GM12878 (cell line): ENCODE measurements around the gene PFKL. TPM values are rescaled to one million over a fixed set of nuclear protein-coding genes. Genes with fewer than 3 reads are reported as not detected.

Experiments
- ATF7 ChIP-seq: fragments of 450-650 bp; IDR thresholded peaks from 2 replicates; pipeline ENCODE4 v1.6.1; 2016; ENCODE audit warnings: low read depth, mild to moderate bottlenecking
- BMI1 ChIP-seq: fragments of 450-650 bp; IDR thresholded peaks from 2 replicates; pipeline ENCODE4 v1.6.1; 2016; ENCODE audit warnings: mild to moderate bottlenecking, moderate library complexity, borderline replicate concordance
- CBFB ChIP-seq: IDR thresholded peaks from 2 replicates; pipeline ENCODE4 v1.6.1; 2016; ENCODE audit warnings: antibody characterized with exemption, low read depth
- FOXK2 ChIP-seq: fragments of 450-650 bp; IDR thresholded peaks from 2 replicates; pipeline ENCODE4 v1.6.1; 2017; ENCODE audit warnings: mild to moderate bottlenecking, moderate library complexity
- JUNB ChIP-seq: IDR thresholded peaks from 2 replicates; pipeline ENCODE4 v1.6.1; 2016; ENCODE audit warnings: antibody characterized with exemption, mild to moderate bottlenecking
- MTA3 ChIP-seq: IDR thresholded peaks from 2 replicates; pipeline ENCODE4 v1.6.1; 2012; ENCODE audit warnings: low read length, inconsistent platforms, borderline replicate concordance
- MXI1 ChIP-seq: fragments of 150-350 bp; IDR thresholded peaks from 2 replicates; pipeline ENCODE4 v1.6.1; 2011; ENCODE audit warnings: low read depth, mild to moderate bottlenecking, inconsistent platforms, low read length, improper control_type of control experiment
- NFYB ChIP-seq: IDR thresholded peaks from 2 replicates; pipeline ENCODE4 v1.6.1; 2011; ENCODE audit warnings: low read depth, mild to moderate bottlenecking, low read length, improper control_type of control experiment, moderate library complexity; ENCODE audit not compliant: insufficient read depth
- NR2C1 ChIP-seq: fragments of 450-650 bp; IDR thresholded peaks from 2 replicates; pipeline ENCODE4 v1.6.1; 2017; ENCODE audit warnings: antibody characterized with exemption, mild to moderate bottlenecking, moderate library complexity
- NR2C2 ChIP-seq: IDR thresholded peaks from 2 replicates; pipeline ENCODE4 v1.6.1; 2011; ENCODE audit warnings: borderline replicate concordance, low read depth; ENCODE audit not compliant: control insufficient read depth, insufficient read length
- RFX5 ChIP-seq: IDR thresholded peaks from 2 replicates; pipeline ENCODE4 v1.6.1; 2011; ENCODE audit warnings: low read depth, low read length, improper control_type of control experiment
- SIN3A ChIP-seq: IDR thresholded peaks from 2 replicates; pipeline ENCODE4 v1.6.1; 2012; ENCODE audit warnings: low read depth, low read length, improper control_type of control experiment
- SREBF2 ChIP-seq: IDR thresholded peaks from 2 replicates; pipeline ENCODE4 v1.6.1; 2012; ENCODE audit warnings: mild to moderate bottlenecking, low read length
- SRF ChIP-seq, 2 experiments: IDR thresholded peaks; 2 replicates each; pipeline ENCODE4 v1.6.1; 2011; ENCODE audit warnings: low read depth in 2 of 2, low read length in 2 of 2, mild to moderate bottlenecking in 1 of 2, moderate library complexity in 1 of 2
- SUPT20H ChIP-seq: IDR thresholded peaks from 2 replicates; pipeline ENCODE4 v1.6.1; 2011; ENCODE audit warnings: low read depth, mild to moderate bottlenecking, low read length, moderate library complexity, borderline replicate concordance; ENCODE audit not compliant: control insufficient read depth
- SUZ12 ChIP-seq: fragments of 200-600 bp; sonication (generic); IDR thresholded peaks from one replicate; pipeline ENCODE4 v1.6.1; 2018; ENCODE audit warnings: antibody characterized with exemption, mild to moderate bottlenecking; ENCODE audit not compliant: unreplicated experiment
- TBL1XR1 ChIP-seq: IDR thresholded peaks from 2 replicates; pipeline ENCODE4 v1.6.1; 2012; ENCODE audit warnings: low read depth, low read length, improper control_type of control experiment
- ZBED1 ChIP-seq: IDR thresholded peaks from 2 replicates; pipeline ENCODE4 v1.6.1; 2016; ENCODE audit warnings: borderline replicate concordance
- ZNF217 ChIP-seq: fragments of 450-650 bp; IDR thresholded peaks from 2 replicates; pipeline ENCODE4 v1.6.1; 2017; ENCODE audit warnings: antibody characterized with exemption, mild to moderate bottlenecking
- ZNF592 ChIP-seq: fragments of 450-650 bp; IDR thresholded peaks from 2 replicates; pipeline ENCODE4 v1.6.1; 2017; ENCODE audit warnings: mild to moderate bottlenecking, moderate library complexity
- polyA plus RNA-seq, 11 experiments: library from polyadenylated mRNA; depleted of rRNA in 4 of 11; unstranded in 6 of 11; stranded (reverse) in 5 of 11; fragments of >200 nt; fragmentation: Nextera tagmentation in 4 of 11; fragmentation: Illumina TruSeq in 1 of 11; extraction: Ambion mirVana in 4 of 11; extraction: Trizol in 1 of 11; gene quantifications; 1 replicate in 1 of 11; 2 replicates in 10 of 11; pipeline versions ENCODE4 v1.2.1 to v1.2.3, GENCODE V29; 2011 to 2016; ENCODE audit warnings: inconsistent platforms in 2 of 11, missing spikeins in 2 of 11, low read depth in 1 of 11
- total RNA-seq, 4 experiments: library from RNA; depleted of rRNA in 3 of 4; stranded (reverse); fragments of >200 nt in 3 of 4; fragmentation: Illumina TruSeq in 1 of 4; extraction: Trizol in 1 of 4; gene quantifications; 2 replicates each; pipeline versions ENCODE4 v1.2.1 to v1.2.3, GENCODE V29; 2013 to 2021
- TF ChIP-seq, protein P1 (sequence below): fragments of 450-650 bp; IDR thresholded peaks from 2 replicates; pipeline ENCODE4 v1.6.1; 2017; ENCODE audit warnings: mild to moderate bottlenecking, moderate library complexity
- TF ChIP-seq, protein P2 (sequence below): IDR thresholded peaks from 2 replicates; pipeline ENCODE4 v1.6.1; 2012; ENCODE audit warnings: low read depth, low read length, improper control_type of control experiment

PFKL gene
- total and polyA plus RNA-seq, 10 of the 15 experiments (the other 5 are each of a cell fraction or from before 2014, with no cell fraction given): 1.2 to 192 (median 112) TPM

DNA sequence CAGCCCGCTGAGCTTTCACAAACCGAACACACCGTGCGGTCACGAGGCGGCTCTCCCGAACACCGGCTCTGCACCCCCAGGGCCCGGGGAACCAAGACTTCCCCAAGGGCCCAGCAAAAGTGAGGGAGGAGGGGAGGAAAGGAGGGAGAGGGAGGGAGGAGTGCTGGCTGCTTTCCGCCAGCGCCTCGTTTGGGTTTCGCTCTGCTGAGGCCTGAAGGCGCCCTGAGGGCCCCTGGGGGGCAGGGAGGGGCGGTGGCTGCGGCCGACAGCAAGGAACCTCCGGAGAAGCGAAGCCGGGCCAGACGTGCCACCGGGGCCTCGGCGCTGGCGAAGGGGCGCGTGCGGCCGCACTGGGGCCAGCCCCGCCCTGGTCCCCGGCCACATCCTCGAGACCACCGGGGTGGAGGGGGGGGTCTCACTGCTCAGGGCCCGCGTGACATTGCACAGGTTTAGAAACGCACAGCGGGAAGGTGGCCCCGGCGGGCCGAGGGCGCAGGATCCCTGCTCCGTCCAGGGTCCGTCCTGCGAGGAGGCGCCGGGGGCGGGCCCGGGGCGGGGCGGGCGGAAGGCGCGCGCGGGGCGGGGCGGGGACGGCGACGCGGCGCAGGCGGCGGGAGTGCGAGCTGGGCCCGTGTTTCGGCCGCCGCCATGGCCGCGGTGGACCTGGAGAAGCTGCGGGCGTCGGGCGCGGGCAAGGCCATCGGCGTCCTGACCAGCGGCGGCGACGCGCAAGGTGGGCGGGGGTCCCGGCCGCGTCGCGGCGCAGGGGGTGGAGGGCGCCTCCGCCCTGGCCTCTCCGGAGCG, at the start of gene PFKL (continued):
- TF ChIP-seq, protein P1, sequence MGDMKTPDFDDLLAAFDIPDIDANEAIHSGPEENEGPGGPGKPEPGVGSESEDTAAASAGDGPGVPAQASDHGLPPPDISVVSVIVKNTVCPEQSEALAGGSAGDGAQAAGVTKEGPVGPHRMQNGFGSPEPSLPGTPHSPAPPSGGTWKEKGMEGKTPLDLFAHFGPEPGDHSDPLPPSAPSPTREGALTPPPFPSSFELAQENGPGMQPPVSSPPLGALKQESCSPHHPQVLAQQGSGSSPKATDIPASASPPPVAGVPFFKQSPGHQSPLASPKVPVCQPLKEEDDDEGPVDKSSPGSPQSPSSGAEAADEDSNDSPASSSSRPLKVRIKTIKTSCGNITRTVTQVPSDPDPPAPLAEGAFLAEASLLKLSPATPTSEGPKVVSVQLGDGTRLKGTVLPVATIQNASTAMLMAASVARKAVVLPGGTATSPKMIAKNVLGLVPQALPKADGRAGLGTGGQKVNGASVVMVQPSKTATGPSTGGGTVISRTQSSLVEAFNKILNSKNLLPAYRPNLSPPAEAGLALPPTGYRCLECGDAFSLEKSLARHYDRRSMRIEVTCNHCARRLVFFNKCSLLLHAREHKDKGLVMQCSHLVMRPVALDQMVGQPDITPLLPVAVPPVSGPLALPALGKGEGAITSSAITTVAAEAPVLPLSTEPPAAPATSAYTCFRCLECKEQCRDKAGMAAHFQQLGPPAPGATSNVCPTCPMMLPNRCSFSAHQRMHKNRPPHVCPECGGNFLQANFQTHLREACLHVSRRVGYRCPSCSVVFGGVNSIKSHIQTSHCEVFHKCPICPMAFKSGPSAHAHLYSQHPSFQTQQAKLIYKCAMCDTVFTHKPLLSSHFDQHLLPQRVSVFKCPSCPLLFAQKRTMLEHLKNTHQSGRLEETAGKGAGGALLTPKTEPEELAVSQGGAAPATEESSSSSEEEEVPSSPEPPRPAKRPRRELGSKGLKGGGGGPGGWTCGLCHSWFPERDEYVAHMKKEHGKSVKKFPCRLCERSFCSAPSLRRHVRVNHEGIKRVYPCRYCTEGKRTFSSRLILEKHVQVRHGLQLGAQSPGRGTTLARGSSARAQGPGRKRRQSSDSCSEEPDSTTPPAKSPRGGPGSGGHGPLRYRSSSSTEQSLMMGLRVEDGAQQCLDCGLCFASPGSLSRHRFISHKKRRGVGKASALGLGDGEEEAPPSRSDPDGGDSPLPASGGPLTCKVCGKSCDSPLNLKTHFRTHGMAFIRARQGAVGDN: peak; percentile 78
- TF ChIP-seq SREBF2 (no peak), RFX5 (no peak), ZBED1 (no peak), CBFB (0 out of 2 replicates have a peak, but pooled peaks have one; percentile 46), ZNF217 (0 out of 2 replicates have a peak, but pooled peaks have one; percentile 49), SUZ12 (no peak), JUNB (no peak), ATF7 (no peak), MTA3 (no peak), NFYB (no peak), SUPT20H (no peak), SRF (IDR thresholded peaks at IDR 0.05; ENCODE audit: low read depth in 2 of 2, low read length in 2 of 2) (no peak), ZNF592 (no peak), SIN3A (peak; percentile 49; the same call in 1 of the 2 replicates), NR2C1 (no peak), NR2C2 (no peak), FOXK2 (no peak), TBL1XR1 (peak; percentile 64; the same call in 1 of the 2 replicates), MXI1 (peak; percentile 59; the same call in 1 of the 2 replicates), BMI1 (no peak)
- TF ChIP-seq, protein P2, sequence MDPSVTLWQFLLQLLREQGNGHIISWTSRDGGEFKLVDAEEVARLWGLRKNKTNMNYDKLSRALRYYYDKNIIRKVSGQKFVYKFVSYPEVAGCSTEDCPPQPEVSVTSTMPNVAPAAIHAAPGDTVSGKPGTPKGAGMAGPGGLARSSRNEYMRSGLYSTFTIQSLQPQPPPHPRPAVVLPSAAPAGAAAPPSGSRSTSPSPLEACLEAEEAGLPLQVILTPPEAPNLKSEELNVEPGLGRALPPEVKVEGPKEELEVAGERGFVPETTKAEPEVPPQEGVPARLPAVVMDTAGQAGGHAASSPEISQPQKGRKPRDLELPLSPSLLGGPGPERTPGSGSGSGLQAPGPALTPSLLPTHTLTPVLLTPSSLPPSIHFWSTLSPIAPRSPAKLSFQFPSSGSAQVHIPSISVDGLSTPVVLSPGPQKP: no peak
